Smooth muscle cell (in vitro differentiated cells): ENCODE measurements around the gene ELP1. TPM values are rescaled to one million over a fixed set of nuclear protein-coding genes. Genes with fewer than 3 reads are reported as not detected.
"Not testable (repeated sequence)": the region's sequence is repeated elsewhere in the genome, so short reads cannot be mapped to it uniquely, and the experiment has no call there.

Source experiments
- DNase-seq: peaks from one replicate; lab custom pipeline; 2025; ENCODE audit not compliant: unreplicated experiment; lab: John Stamatoyannopoulos, UW
- H2AFZ ChIP-seq: fragments of 200-600 bp; sonication (generic); 2 replicates; pipeline ENCODE4 v1.6.0; 2016; ENCODE audit warnings: antibody characterized with exemption, low read depth, mild to moderate bottlenecking
- H3F3A ChIP-seq: fragments of 200-600 bp; sonication (generic); 2 replicates; pipeline ENCODE4 v1.6.0; 2017; ENCODE audit warnings: antibody characterized with exemption, low read depth
- H3K27ac ChIP-seq: fragments of 200-600 bp; sonication (generic); 2 replicates; pipeline ENCODE4 v1.5.1; 2016; ENCODE audit warnings: low read depth, mild to moderate bottlenecking
- H3K27me3 ChIP-seq: fragments of 200-600 bp; sonication (generic); 2 replicates; pipeline ENCODE4 v1.6.1; 2016; ENCODE audit warnings: low read depth, mild to moderate bottlenecking
- H3K36me3 ChIP-seq: fragments of 200-600 bp; sonication (generic); 2 replicates; pipeline ENCODE4 v1.5.1; 2016; ENCODE audit warnings: low read depth
- H3K4me1 ChIP-seq: fragments of 200-600 bp; sonication (generic); 2 replicates; pipeline ENCODE4 v1.5.1; 2016; ENCODE audit warnings: low read depth
- H3K4me2 ChIP-seq: fragments of 200-600 bp; sonication (generic); 2 replicates; pipeline ENCODE4 v1.6.0; 2016; ENCODE audit warnings: mild to moderate bottlenecking
- H3K4me3 ChIP-seq: fragments of 200-600 bp; sonication (generic); 2 replicates; pipeline ENCODE4 v1.5.1; 2016; ENCODE audit warnings: mild to moderate bottlenecking
- H3K79me2 ChIP-seq: fragments of 200-600 bp; sonication (generic); 2 replicates; pipeline ENCODE4 v1.6.0; 2016; ENCODE audit warnings: low read depth, mild to moderate bottlenecking
- H3K9ac ChIP-seq: fragments of 200-600 bp; sonication (generic); 2 replicates; pipeline ENCODE4 v1.6.0; 2016; ENCODE audit warnings: low read depth
- H3K9me3 ChIP-seq: fragments of 200-600 bp; sonication (generic); replicated peaks from 2 replicates; pipeline ENCODE4 v1.5.1; 2016; ENCODE audit warnings: low read depth
- H4K20me1 ChIP-seq: fragments of 200-600 bp; sonication (generic); 2 replicates; pipeline ENCODE4 v1.6.0; 2016; ENCODE audit warnings: low read depth
- WGBS: methylation state at CpG from one replicate; pipeline ENCODE4 v1.1.7; 2016; ENCODE audit warnings: low lambda C conversion rate; 5-methylcytosine and 5-hydroxymethylcytosine counted together
- polyA plus RNA-seq: library from polyadenylated mRNA; unstranded; fragments of >200 nt; fragmentation: Nextera tagmentation; extraction: Ambion mirVana; gene quantifications from 2 replicates; pipeline ENCODE4 v1.2.1, GENCODE V29; 2016
- total RNA-seq: library from RNA; depleted of rRNA; stranded (reverse); fragments of >200 nt; gene quantifications from 2 replicates; pipeline ENCODE4 v1.2.3, GENCODE V29; 2014
- TF ChIP-seq, protein P1 (sequence below): fragments of 200-600 bp; sonication (generic); IDR thresholded peaks from 2 replicates; pipeline ENCODE4 v1.5.1; 2017; ENCODE audit warnings: borderline replicate concordance, mild to moderate bottlenecking, antibody characterized with exemption; ENCODE audit not compliant: insufficient read depth, poor library complexity, severe bottlenecking

Gene ELP1
- total and polyA plus RNA-seq, 2 experiments from 2014 or later: 16.2 to 72.1 TPM

DNA sequence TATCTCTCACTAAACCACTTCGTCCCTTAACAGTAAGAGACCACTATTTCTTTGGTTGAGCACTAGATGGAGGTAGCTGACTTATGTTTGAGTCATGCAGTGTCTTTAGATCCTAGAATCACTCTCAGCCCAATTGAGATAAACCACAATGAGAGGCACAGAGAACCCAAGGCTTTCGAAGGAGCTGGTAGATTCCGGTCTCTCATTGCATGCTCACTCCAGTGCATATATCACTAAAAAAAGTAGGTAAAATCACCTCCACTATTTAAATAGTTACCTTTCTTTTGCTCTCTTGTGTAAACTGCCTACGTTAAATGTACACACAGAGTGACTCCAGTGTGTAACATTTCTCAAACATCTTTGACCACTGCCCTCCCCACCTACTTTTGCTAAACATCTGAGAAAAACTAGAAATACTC lies 44.3 kb downstream of the ELP1 start:
- Histone ChIP-seq H3K27me3 (no peaks in the 10 kb centered on the region), H2AFZ (no peak overlapping the region), H3K27ac (no peak overlapping the region), H3K36me3 (peaks cover 5% of the 10 kb centered on the region), H3K9ac (no peak overlapping the region), H3K4me1 (no peaks in the 10 kb centered on the region), H3K79me2 (no peaks in the 10 kb centered on the region), H3K4me3 (no peak overlapping the region), H4K20me1 (no peaks in the 10 kb centered on the region), H3K9me3 (no peaks in the 10 kb centered on the region), H3K4me2 (no peak overlapping the region), H3F3A (no peaks in the 10 kb centered on the region)
- TF ChIP-seq, protein P1, sequence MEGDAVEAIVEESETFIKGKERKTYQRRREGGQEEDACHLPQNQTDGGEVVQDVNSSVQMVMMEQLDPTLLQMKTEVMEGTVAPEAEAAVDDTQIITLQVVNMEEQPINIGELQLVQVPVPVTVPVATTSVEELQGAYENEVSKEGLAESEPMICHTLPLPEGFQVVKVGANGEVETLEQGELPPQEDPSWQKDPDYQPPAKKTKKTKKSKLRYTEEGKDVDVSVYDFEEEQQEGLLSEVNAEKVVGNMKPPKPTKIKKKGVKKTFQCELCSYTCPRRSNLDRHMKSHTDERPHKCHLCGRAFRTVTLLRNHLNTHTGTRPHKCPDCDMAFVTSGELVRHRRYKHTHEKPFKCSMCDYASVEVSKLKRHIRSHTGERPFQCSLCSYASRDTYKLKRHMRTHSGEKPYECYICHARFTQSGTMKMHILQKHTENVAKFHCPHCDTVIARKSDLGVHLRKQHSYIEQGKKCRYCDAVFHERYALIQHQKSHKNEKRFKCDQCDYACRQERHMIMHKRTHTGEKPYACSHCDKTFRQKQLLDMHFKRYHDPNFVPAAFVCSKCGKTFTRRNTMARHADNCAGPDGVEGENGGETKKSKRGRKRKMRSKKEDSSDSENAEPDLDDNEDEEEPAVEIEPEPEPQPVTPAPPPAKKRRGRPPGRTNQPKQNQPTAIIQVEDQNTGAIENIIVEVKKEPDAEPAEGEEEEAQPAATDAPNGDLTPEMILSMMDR: peak; percentile 21
- 76% methylated on average over 4 of the region's 4 CpGs for WGBS
- no peak for DNase-seq

DNA sequence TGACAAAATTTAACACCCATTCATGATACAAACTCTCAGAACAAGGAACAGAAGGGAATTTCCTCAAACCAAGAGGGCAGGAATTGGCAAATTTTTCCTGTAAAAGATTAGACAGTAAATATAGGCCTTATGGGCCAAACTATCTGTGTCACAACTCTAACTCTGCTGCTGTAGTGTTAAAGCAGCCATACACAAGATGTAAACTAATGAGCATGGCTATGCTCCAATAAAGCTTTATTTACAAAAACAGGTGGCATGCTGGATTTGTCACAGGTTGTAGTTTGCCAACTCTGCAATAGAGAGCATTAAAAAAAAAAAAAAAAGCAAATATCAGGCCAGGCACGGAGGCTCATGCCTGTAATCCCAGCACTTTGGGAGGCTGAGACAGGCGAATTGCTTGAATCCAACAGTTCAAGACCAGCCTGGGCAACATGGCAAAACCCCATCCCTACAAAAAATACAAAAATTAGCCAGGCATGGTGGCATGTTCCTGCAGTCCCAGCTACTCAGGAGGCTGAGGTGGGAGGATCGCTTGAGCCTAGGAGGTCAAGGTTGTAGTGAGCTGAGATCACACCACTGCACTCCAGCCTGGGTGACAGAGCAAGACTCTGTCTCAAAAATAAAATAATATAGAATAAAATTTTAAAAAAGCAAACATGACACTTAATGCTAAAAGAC lies 47.2 kb downstream of the ELP1 start:
- H3K9ac ChIP-seq, H3K79me2 ChIP-seq, H2AFZ ChIP-seq, H3K4me1 ChIP-seq, H3K4me3 ChIP-seq, H3K4me2 ChIP-seq, H3F3A ChIP-seq, DNase-seq, H3K36me3 ChIP-seq, H3K27me3 ChIP-seq, H3K9me3 ChIP-seq, H4K20me1 ChIP-seq, H3K27ac ChIP-seq: not testable (repeated sequence)
- WGBS: 100% methylated on average over 3 of the region's 3 CpGs

DNA sequence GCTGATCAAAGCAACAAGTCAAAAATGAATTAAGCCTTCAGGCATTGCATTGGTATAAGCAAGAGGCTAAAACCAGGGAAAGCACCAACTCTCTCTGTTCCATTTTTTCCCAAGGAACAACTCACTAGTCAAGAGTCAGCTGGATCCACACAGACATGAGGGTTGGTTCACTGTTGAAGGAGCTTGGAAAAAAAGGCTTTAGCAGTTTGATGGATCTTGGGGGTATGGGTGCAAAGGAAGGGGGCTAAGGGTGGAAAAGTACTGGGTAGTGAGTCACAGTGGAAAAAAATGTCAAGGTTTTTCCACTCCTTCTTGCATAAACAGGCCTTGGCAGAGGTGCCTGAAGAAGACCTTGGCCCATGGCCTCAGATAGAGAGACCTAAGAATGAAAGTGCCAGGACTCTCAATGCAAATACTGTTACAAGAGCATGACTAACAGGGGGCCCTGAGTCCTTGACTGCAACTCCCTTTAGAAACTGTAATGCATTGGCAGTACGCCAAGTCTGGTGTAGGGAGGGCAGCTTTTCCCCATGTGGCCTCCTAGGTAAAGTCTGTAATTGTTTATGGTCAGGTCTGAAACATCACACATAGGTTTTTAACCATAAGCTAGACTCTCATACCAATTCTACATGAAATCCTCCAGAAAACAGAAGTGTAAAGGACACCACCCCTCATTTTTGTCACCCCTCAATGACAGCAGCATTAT lies 48.1 kb downstream of the ELP1 start:
- TF ChIP-seq, protein P1: no peak
- no peak overlapping the region for H3K4me3 ChIP-seq
- H2AFZ ChIP-seq: no peak overlapping the region
- DNase-seq: no peak
- no peak overlapping the region for H3K27ac ChIP-seq
- 95% methylated on average over 1 of the region's 1 CpG for WGBS
- H3F3A ChIP-seq: no peaks in the 10 kb centered on the region
- H3K27me3 ChIP-seq: no peaks in the 10 kb centered on the region
- H3K9ac ChIP-seq: no peak overlapping the region
- no peaks in the 10 kb centered on the region for H3K4me1 ChIP-seq
- H3K9me3 ChIP-seq: no peaks in the 10 kb centered on the region
- H3K36me3 ChIP-seq: no peaks in the 10 kb centered on the region
- no peaks in the 10 kb centered on the region for H3K79me2 ChIP-seq
- no peak overlapping the region for H3K4me2 ChIP-seq
- no peaks in the 10 kb centered on the region for H4K20me1 ChIP-seq

DNA sequence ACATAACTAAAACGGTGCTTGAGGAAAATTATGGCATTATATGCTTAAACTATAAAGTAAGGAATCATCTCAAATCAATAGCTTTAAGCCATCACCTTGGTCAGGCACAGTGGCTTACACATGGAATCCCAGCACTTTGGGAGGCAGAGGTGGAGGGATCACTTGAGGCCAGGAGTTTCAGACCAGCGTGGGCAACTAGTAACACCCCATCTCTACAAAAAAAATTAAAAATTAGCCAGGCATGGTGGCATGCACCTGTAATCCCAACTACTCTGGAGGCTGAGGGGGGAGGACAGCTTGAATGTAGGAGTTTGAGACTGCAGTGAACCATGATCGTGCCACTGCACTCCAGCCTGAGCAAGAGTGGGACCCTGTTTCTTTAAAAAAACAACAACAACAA lies 49.2 kb downstream of the ELP1 start:
- H3K27ac ChIP-seq: no peak overlapping the region
- H3K9ac ChIP-seq: no peak overlapping the region
- TF ChIP-seq, protein P1: no peak
- H3K36me3 ChIP-seq: no peaks in the 10 kb centered on the region
- DNase-seq: no peak
- H3K4me2 ChIP-seq: no peak overlapping the region
- H4K20me1 ChIP-seq: no peaks in the 10 kb centered on the region
- no peaks in the 10 kb centered on the region for H3K79me2 ChIP-seq
- WGBS: 98% methylated on average over 3 of the region's 3 CpGs
- no peaks in the 10 kb centered on the region for H3K27me3 ChIP-seq
- no peaks in the 10 kb centered on the region for H3K9me3 ChIP-seq
- H3F3A ChIP-seq: no peaks in the 10 kb centered on the region
- H2AFZ ChIP-seq: no peak overlapping the region
- no peak overlapping the region for H3K4me3 ChIP-seq
- no peaks in the 10 kb centered on the region for H3K4me1 ChIP-seq
